ENCODE data around the gene INSL4.

The INSL4 gene

GRCh38 chr9:5231212-5231611 lies at the start of gene INSL4:
Gene INSL4, plus strand, starts transcription at chr9:5231419. Its CDS starts 105 bp downstream, at chr9:5231524.
- DNase-seq, result no peak
- TF ChIP-seq POLR2A (IDR thresholded peaks at IDR 0.05; ENCODE audit: low read length) (no peak), GATA1 (IDR thresholded peaks at IDR 0.05; ENCODE audit: low read depth, low read length) (no peak)

- TF ChIP-seq GATA1 (IDR thresholded peaks at IDR 0.05; ENCODE audit: low read depth, low read length) (no peak), POLR2A (IDR thresholded peaks at IDR 0.05; ENCODE audit: low read length) (no peak)
- DNase-seq, result no peak
Observed at GRCh38 chr9:5184776-5185175, 46.4 kb upstream of the INSL4 start.

DNA sequence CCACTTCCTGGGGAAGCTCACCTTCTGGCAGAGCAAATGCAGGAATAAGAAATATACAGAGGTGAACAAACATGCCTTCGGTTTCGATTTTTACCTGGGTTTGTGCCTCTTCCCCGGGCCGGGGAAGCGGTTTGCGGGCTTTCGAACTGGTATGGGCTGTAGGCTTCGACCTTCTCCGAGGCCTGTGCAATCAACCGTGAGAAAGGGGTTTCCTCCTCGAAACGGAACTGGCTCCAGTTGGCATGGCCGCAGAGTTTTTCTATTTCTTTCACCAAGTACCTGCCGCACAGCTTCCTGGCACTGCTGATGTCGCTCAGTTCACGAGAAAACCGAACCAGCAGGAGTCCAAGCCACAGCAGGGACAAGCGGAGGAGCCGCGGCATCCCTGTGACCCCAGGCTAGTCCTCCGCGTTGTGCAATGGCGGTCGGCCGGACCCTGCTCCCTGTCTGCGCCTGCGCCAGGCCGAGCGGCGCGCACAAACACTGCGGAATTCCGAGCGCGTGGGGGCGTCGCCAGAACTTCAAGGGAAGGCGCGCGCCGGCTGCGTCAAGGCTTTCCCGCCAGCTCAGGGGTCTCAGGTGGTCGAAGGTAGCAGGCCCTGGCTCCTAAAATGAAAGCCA lies 45.9 kb upstream of the INSL4 start, which contains the start of gene INSL6:
Gene INSL6, minus strand, starts transcription at position 420 of the 621 bp plus-strand sequence. Its CDS starts 37 bp downstream, at position 383.
- no peak for DNase-seq
- no peak for TF ChIP-seq POLR2A (IDR thresholded peaks at IDR 0.05; ENCODE audit: low read length)
- TF ChIP-seq GATA1 (IDR thresholded peaks at IDR 0.05; ENCODE audit: low read depth, low read length), result no peak

DNA sequence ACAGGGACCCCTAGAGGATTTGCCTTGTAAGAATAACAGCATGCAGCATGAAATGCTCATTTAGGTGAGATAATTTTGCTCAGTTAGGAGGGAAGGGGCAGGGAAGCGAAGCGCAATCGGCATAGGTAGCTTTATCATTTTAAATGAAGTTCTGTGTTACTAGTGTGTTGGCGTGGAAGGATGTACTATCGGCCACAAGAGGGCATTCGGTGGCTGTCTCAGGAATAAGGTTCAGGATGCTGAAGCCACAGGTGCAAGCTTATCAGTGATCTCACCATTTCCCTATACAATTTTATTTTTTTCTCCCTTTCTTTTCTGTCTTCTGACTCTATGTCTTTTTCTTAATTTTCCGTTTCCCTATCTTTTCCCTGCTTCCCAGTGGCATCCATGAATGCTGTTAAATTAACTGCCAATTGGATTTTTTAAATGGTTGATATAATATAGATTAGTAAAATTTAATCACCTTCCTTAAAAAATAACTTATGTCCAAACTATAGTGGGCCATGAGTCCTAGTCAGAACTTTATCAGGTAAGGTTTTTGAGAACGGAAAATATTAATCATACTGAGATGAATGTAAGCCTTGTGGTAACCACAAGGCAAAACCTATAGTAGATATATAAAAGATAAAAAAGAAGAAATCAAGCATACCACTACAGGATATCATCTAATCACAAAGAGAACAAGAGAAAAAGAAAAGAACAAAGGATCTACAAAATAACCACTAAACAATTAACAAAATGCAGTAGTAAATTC lies 44.6 kb upstream of the INSL4 start:
- no peak for TF ChIP-seq GATA1 (IDR thresholded peaks at IDR 0.05; ENCODE audit: low read depth, low read length)
- peak; percentile 61 to 64 for DNase-seq

DNA sequence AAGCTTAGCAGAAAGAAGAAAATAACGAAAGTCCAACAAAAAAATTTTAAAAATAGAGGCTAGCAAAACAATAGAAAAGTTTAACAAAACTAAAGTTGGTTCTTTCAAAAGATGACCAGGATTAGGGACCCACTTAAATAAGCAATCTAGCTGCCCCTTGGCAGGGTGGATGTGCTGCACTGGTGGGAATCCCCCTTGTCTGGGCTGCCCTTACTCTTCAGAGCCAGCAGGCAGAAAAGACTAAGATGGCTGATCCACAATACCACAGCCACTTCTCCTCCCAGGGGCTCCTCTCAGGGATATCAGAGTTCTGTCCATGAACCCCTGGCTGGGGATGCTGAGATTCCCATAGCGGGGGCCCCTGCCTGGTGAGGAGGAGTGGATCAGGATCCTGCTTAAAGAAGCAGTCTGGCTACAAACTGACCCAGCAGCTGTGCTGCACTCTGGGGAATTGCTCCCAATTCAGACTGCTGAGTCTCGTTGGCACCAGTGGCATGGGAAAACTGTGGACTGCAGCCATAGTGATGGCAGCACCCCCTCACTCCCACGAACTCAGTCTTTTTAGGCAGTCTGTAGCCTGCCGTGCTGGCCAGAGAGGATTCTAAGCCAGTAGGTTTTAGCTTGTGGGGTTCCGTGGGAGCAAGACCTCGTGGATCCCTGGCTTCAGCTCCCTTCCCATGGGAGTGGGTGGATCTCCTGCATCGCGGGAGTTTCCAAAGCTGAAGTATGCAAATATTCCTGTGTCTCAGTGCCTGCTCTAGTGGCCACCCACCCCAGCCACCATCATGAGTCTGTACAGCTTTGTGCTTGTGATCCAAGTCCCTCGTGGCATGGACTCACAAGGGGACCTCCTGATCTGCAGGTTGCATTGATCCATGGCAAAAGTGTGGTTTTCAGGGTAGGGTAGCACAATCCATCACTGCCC lies 42.9 kb upstream of the INSL4 start:
- no peak for DNase-seq
- TF ChIP-seq POLR2A (IDR thresholded peaks at IDR 0.05; ENCODE audit: low read length) (no peak), GATA1 (IDR thresholded peaks at IDR 0.05; ENCODE audit: low read depth, low read length) (no peak)

- peak; percentile 58 to 89 for DNase-seq
- peak; percentile 17 for TF ChIP-seq GATA1 (IDR thresholded peaks at IDR 0.05; ENCODE audit: low read depth, low read length)
- TF ChIP-seq POLR2A (IDR thresholded peaks at IDR 0.05; ENCODE audit: low read length), result no peak
Observed at GRCh38 chr9:5191985-5192384, 39.2 kb upstream of the INSL4 start.

DNA sequence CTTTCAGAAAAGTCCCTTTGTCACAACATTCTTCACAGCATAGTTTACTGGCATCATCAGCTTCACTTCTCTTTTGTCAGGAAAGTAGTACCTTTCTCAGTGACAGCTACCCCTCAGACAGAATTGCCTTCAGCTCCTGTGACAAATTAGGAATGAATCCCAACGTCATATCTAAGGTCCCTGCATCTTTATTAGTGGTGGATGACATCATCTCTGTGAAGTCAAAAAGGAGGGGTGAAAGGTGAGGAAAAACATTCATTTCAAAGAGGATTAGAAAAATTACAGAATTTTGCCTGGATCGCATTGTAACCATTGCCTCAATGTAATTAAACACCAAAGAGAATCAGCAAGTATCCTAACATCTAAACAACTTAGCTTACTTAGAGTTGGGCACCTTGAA lies 37.9 kb upstream of the INSL4 start:
- TF ChIP-seq GATA1 (IDR thresholded peaks at IDR 0.05; ENCODE audit: low read depth, low read length), result no peak
- no peak for DNase-seq

GRCh38 chr9:5195463-5195862 lies 35.8 kb upstream of the INSL4 start:
- DNase-seq, result no peak
- TF ChIP-seq POLR2A (IDR thresholded peaks at IDR 0.05; ENCODE audit: low read length) (no peak), GATA1 (IDR thresholded peaks at IDR 0.05; ENCODE audit: low read depth, low read length) (no peak)

GRCh38 chr9:5205071-5205470 lies 26.1 kb upstream of the INSL4 start:
- TF ChIP-seq GATA1 (IDR thresholded peaks at IDR 0.05; ENCODE audit: low read depth, low read length) (no peak), POLR2A (IDR thresholded peaks at IDR 0.05; ENCODE audit: low read length) (no peak)
- DNase-seq, result no peak

- DNase-seq, result no peak
- TF ChIP-seq GATA1 (IDR thresholded peaks at IDR 0.05; ENCODE audit: low read depth, low read length) (no peak), POLR2A (IDR thresholded peaks at IDR 0.05; ENCODE audit: low read length) (no peak)
Observed at GRCh38 chr9:5230554-5230953, 665 bp upstream of the INSL4 start.

GRCh38 chr9:5263351-5264218 lies 32.4 kb downstream of the INSL4 start:
- TF ChIP-seq GATA1 (IDR thresholded peaks at IDR 0.05; ENCODE audit: low read depth, low read length) (no peak), POLR2A (IDR thresholded peaks at IDR 0.05; ENCODE audit: low read length) (no peak)

DNA sequence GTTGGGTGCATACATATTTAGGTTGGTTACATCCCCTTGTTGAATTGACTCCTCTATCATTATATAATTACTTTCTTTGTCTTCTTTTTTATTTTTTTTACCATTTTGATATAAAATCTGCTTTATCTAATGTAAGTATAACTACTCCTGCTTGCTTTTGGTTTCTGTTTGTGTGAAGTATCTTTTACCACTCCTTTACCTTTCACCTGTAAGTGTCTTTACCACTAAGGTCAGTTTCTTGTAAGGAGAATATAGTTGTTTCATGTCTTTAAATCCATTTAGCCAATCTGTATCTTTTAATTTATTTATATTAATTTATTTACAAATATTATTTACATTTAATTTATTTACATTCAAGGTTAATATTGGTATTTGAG lies 33.0 kb downstream of the INSL4 start:
- TF ChIP-seq POLR2A (IDR thresholded peaks at IDR 0.05; ENCODE audit: low read length), result no peak
- no peak for TF ChIP-seq GATA1 (IDR thresholded peaks at IDR 0.05; ENCODE audit: low read depth, low read length)
- no peak for DNase-seq

More at GRCh38 chr9:5263351-5264218, 32.4 kb downstream of the INSL4 start:
- DNase-seq, result peak; percentile 13 to 40

GRCh38 chr9:5265939-5266338 lies 34.7 kb downstream of the INSL4 start:
- TF ChIP-seq POLR2A (IDR thresholded peaks at IDR 0.05; ENCODE audit: low read length) (no peak), GATA1 (IDR thresholded peaks at IDR 0.05; ENCODE audit: low read depth, low read length) (no peak)
- DNase-seq, result peak in 1 of 2 experiments; percentile 4

Measured in erythroblast (primary cell).